GM23338 (cell line): ENCODE data around the gene TANC2. TPM values are rescaled to one million over a fixed set of nuclear protein-coding genes. Genes with fewer than 3 reads are reported as not detected.

ENCODE experiments used
- ATAC-seq: fragments of 200-7000 bp; cut with Tn5 transposase; 3 replicates; pipeline ENCODE4 v1.9.1; 2020
- DNase-seq: peaks from one replicate; pipeline ENCODE4 v3.0.0-alpha.2; 2015; ENCODE audit warnings: low spot score
- H2AFZ ChIP-seq: fragments of 200-600 bp; sonication (generic); 2 replicates; pipeline ENCODE4 v1.8.0; 2016; ENCODE audit warnings: antibody characterized with exemption, mild to moderate bottlenecking, moderate library complexity
- H3F3A ChIP-seq: fragments of 200-600 bp; sonication (generic); replicated peaks from 2 replicates; pipeline ENCODE4 v1.8.0; 2017; ENCODE audit warnings: antibody characterized with exemption, mixed run types, low read depth
- H3K27ac ChIP-seq: fragments of 200-600 bp; sonication (generic); 2 replicates; pipeline ENCODE4 v1.6.1; 2016; ENCODE audit warnings: low read depth
- H3K27me3 ChIP-seq: fragments of 200-600 bp; sonication (generic); 2 replicates; pipeline ENCODE4 v1.8.0; 2016; ENCODE audit warnings: mild to moderate bottlenecking, mixed run types, moderate library complexity; ENCODE audit not compliant: insufficient read depth
- H3K36me3 ChIP-seq: fragments of 200-600 bp; sonication (generic); 2 replicates; pipeline ENCODE4 v1.8.0; 2016; ENCODE audit warnings: mild to moderate bottlenecking; ENCODE audit not compliant: insufficient read depth
- H3K4me1 ChIP-seq: fragments of 200-600 bp; sonication (generic); 2 replicates; pipeline ENCODE4 v1.8.0; 2016; ENCODE audit warnings: mild to moderate bottlenecking, moderate library complexity; ENCODE audit not compliant: insufficient read depth
- H3K4me2 ChIP-seq: fragments of 200-600 bp; sonication (generic); 2 replicates; pipeline ENCODE4 v1.7.1; 2017; ENCODE audit warnings: mixed run types
- H3K4me3 ChIP-seq: fragments of 200-600 bp; sonication (generic); 2 replicates; pipeline ENCODE4 v1.6.1; 2016; ENCODE audit warnings: mixed run types
- H3K79me2 ChIP-seq: fragments of 200-600 bp; sonication (generic); replicated peaks from 2 replicates; pipeline ENCODE4 v1.8.0; 2017; ENCODE audit warnings: mild to moderate bottlenecking; ENCODE audit not compliant: insufficient read depth
- H3K9me2 ChIP-seq: fragments of 200-600 bp; sonication (generic); 2 replicates; pipeline ENCODE4 v1.8.0; 2017; ENCODE audit not compliant: insufficient read depth
- H4K20me1 ChIP-seq: fragments of 200-600 bp; sonication (generic); replicated peaks from 2 replicates; pipeline ENCODE4 v1.8.0; 2017; ENCODE audit warnings: mild to moderate bottlenecking; ENCODE audit not compliant: insufficient read depth
- H3K27ac Mint-ChIP-seq: 2 replicates; pipeline ENCODE4 v1.8.0; 2020; ENCODE audit warnings: inconsistent platforms, mild to moderate bottlenecking, moderate library complexity, mixed read lengths
- H3K27me3 Mint-ChIP-seq: 3 replicates; pipeline ENCODE4 v1.8.0; 2022; ENCODE audit warnings: low read depth, mild to moderate bottlenecking, moderate library complexity, mixed read lengths, inconsistent platforms; ENCODE audit not compliant: insufficient read depth, poor library complexity
- H3K36me3 Mint-ChIP-seq: 3 replicates; pipeline ENCODE4 v1.8.0; 2021; ENCODE audit warnings: low read depth, mild to moderate bottlenecking, inconsistent platforms, moderate library complexity, mixed read lengths
- H3K4me1 Mint-ChIP-seq: 3 replicates; pipeline ENCODE4 v1.8.0; 2020; ENCODE audit warnings: mild to moderate bottlenecking, inconsistent platforms, mixed read lengths
- H3K4me3 Mint-ChIP-seq: 3 replicates; pipeline ENCODE4 v1.8.0; 2021; ENCODE audit warnings: moderate library complexity, mild to moderate bottlenecking, inconsistent platforms, mixed read lengths
- H3K9me3 Mint-ChIP-seq: 3 replicates; pipeline ENCODE4 v1.8.0; 2020; ENCODE audit warnings: moderate library complexity, mild to moderate bottlenecking, inconsistent platforms, mixed read lengths
- CREB1 ChIP-seq: fragments of 250-450 bp; sonication (Bioruptor Pico); IDR thresholded peaks from 2 replicates; pipeline ENCODE4 v1.5.0; 2020; ENCODE audit warnings: low read depth, mild to moderate bottlenecking, moderate library complexity
- EZH2 ChIP-seq: fragments of 200-600 bp; sonication (generic); IDR thresholded peaks from one replicate; pipeline ENCODE4 v1.8.0; 2017; ENCODE audit warnings: antibody characterized with exemption, mild to moderate bottlenecking, low read depth; ENCODE audit not compliant: unreplicated experiment
- EZH2phosphoT487 ChIP-seq: fragments of 200-600 bp; sonication (generic); IDR thresholded peaks from one replicate; pipeline ENCODE4 v1.8.1; 2018; ENCODE audit warnings: antibody characterized with exemption; ENCODE audit not compliant: unreplicated experiment
- NANOG ChIP-seq: IDR thresholded peaks from 2 replicates; pipeline ENCODE4 v1.6.1; 2016; ENCODE audit warnings: antibody characterized with exemption, borderline replicate concordance
- POLR2AphosphoS5 ChIP-seq: IDR thresholded peaks from 2 replicates; pipeline ENCODE4 v1.6.1; 2016; ENCODE audit warnings: antibody characterized with exemption, low read depth
- ZNF114 ChIP-seq: fragments of 250-450 bp; sonication (Bioruptor Pico); IDR thresholded peaks from 2 replicates; pipeline ENCODE4 v1.5.0; 2020; ENCODE audit warnings: mild to moderate bottlenecking, moderate library complexity
- ZNF331 ChIP-seq: fragments of 250-450 bp; sonication (Bioruptor Pico); IDR thresholded peaks from 2 replicates; pipeline ENCODE4 v1.5.0; 2020; ENCODE audit warnings: low read depth, mild to moderate bottlenecking, moderate library complexity
- ZNF462 ChIP-seq: fragments of 250-450 bp; sonication (Bioruptor Pico); IDR thresholded peaks from 2 replicates; pipeline ENCODE4 v1.5.0; 2020; ENCODE audit warnings: mild to moderate bottlenecking, moderate library complexity
- polyA plus RNA-seq: library from polyadenylated mRNA; unstranded; fragments of >200 nt; fragmentation: Nextera tagmentation; extraction: Ambion mirVana; gene quantifications from 2 replicates; pipeline ENCODE4 v1.2.1, GENCODE V29; 2016
- total RNA-seq: library from RNA; depleted of rRNA; stranded (reverse); fragments of >200 nt; shearing (Covaris generic); gene quantifications from 2 replicates; pipeline ENCODE4 v1.2.3, GENCODE V29; 2014
- TF ChIP-seq, protein P1 (sequence below), 2 experiments: fragments of 200-600 bp in 1 of 2; sonication (generic) in 1 of 2; conservative IDR thresholded peaks; 2 replicates each; pipeline versions ENCODE4 v1.5.1 to v1.6.1; 2016 to 2017; ENCODE audit warnings: antibody characterized with exemption in 2 of 2, low read depth in 2 of 2, mild to moderate bottlenecking in 2 of 2, moderate library complexity in 1 of 2
- TF ChIP-seq, protein P2 (sequence below): IDR thresholded peaks from one replicate; pipeline ENCODE4 v1.6.1; 2018; ENCODE audit warnings: antibody characterized with exemption; ENCODE audit not compliant: unreplicated experiment
- TF ChIP-seq, protein P3 (sequence below): IDR thresholded peaks from 2 replicates; pipeline ENCODE4 v1.6.1; 2016; ENCODE audit warnings: antibody characterized with exemption

Gene TANC2
- total and polyA plus RNA-seq, 2 experiments from 2014 or later, result 1.7 to 5.9 TPM

GRCh38 chr17:62964506-62964905, 1.5 kb upstream of the TANC2 start:
- Histone ChIP-seq H3K79me2 (no peaks in the 10 kb centered on the region; the same call in 1 of the 2 replicates), H3K27me3 (peaks cover 36% of the 10 kb centered on the region), H3K4me1 (peaks cover 17% of the 10 kb centered on the region), H3K27ac (no peak overlapping the region), H3F3A (0 out of 2 replicates have a peak, but pooled peaks cover 3% of the 10 kb centered on the region), H3K9me2 (no peaks in the 10 kb centered on the region), H3K36me3 (no peaks in the 10 kb centered on the region), H4K20me1 (no peaks in the 10 kb centered on the region; the same call in 1 of the 2 replicates), H3K4me2 (no peak overlapping the region), H2AFZ (no peak overlapping the region), H3K4me3 (no peak overlapping the region)
- Mint-ChIP-seq H3K27ac (no peak overlapping the region), H3K4me3 (no peak overlapping the region), H3K27me3 (peaks cover 20% of the 10 kb centered on the region), H3K4me1 (peaks cover 27% of the 10 kb centered on the region), H3K9me3 (no peaks in the 10 kb centered on the region), H3K36me3 (no peaks in the 10 kb centered on the region)
- ATAC-seq (no peak), DNase-seq (no peak)
- TF ChIP-seq, protein P1, sequence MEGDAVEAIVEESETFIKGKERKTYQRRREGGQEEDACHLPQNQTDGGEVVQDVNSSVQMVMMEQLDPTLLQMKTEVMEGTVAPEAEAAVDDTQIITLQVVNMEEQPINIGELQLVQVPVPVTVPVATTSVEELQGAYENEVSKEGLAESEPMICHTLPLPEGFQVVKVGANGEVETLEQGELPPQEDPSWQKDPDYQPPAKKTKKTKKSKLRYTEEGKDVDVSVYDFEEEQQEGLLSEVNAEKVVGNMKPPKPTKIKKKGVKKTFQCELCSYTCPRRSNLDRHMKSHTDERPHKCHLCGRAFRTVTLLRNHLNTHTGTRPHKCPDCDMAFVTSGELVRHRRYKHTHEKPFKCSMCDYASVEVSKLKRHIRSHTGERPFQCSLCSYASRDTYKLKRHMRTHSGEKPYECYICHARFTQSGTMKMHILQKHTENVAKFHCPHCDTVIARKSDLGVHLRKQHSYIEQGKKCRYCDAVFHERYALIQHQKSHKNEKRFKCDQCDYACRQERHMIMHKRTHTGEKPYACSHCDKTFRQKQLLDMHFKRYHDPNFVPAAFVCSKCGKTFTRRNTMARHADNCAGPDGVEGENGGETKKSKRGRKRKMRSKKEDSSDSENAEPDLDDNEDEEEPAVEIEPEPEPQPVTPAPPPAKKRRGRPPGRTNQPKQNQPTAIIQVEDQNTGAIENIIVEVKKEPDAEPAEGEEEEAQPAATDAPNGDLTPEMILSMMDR (conservative IDR thresholded peaks at IDR 0.05; ENCODE audit: low read depth in 2 of 2), result no peak
- TF ChIP-seq CREB1 (CRISPR knock-in tag) (no peak), EZH2 (no peak), ZNF331 (CRISPR knock-in tag) (no peak), POLR2AphosphoS5 (no peak), NANOG (no peak), EZH2phosphoT487 (no peak), ZNF114 (CRISPR knock-in tag) (no peak), ZNF462 (CRISPR knock-in tag) (no peak)
- TF ChIP-seq, protein P2, sequence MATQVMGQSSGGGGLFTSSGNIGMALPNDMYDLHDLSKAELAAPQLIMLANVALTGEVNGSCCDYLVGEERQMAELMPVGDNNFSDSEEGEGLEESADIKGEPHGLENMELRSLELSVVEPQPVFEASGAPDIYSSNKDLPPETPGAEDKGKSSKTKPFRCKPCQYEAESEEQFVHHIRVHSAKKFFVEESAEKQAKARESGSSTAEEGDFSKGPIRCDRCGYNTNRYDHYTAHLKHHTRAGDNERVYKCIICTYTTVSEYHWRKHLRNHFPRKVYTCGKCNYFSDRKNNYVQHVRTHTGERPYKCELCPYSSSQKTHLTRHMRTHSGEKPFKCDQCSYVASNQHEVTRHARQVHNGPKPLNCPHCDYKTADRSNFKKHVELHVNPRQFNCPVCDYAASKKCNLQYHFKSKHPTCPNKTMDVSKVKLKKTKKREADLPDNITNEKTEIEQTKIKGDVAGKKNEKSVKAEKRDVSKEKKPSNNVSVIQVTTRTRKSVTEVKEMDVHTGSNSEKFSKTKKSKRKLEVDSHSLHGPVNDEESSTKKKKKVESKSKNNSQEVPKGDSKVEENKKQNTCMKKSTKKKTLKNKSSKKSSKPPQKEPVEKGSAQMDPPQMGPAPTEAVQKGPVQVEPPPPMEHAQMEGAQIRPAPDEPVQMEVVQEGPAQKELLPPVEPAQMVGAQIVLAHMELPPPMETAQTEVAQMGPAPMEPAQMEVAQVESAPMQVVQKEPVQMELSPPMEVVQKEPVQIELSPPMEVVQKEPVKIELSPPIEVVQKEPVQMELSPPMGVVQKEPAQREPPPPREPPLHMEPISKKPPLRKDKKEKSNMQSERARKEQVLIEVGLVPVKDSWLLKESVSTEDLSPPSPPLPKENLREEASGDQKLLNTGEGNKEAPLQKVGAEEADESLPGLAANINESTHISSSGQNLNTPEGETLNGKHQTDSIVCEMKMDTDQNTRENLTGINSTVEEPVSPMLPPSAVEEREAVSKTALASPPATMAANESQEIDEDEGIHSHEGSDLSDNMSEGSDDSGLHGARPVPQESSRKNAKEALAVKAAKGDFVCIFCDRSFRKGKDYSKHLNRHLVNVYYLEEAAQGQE, result no peak
- TF ChIP-seq, protein P3, sequence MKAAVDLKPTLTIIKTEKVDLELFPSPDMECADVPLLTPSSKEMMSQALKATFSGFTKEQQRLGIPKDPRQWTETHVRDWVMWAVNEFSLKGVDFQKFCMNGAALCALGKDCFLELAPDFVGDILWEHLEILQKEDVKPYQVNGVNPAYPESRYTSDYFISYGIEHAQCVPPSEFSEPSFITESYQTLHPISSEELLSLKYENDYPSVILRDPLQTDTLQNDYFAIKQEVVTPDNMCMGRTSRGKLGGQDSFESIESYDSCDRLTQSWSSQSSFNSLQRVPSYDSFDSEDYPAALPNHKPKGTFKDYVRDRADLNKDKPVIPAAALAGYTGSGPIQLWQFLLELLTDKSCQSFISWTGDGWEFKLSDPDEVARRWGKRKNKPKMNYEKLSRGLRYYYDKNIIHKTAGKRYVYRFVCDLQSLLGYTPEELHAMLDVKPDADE, result no peak
